Naive thymus-derived CD8-positive, alpha-beta T cell (primary cell): Measurements from ENCODE around the gene WTAP. TPM values are rescaled to one million over a fixed set of nuclear protein-coding genes. Genes with fewer than 3 reads are reported as not detected.

Experiments
- ATAC-seq, 2 donors: fragments of 150-1000 bp; cut with Tn5 transposase in 1 of 2; sonication (Bioruptor Pico), chemical (Tn5 transposase) in 1 of 2; 1 replicate in 1 of 2; 2 replicates in 1 of 2; pipeline ENCODE4 v1.10.0; 2021; ENCODE audit warnings: mild to moderate bottlenecking in 2 of 2, moderate library complexity in 2 of 2
- POLR2A ChIA-PET: fragments of 350-600 bp; sonication (Branson Sonifier 250); formaldehyde crosslinking; loops from one replicate; lab custom pipeline; 2021; ENCODE audit warnings: antibody characterized with exemption; lab: Charles Lee
- DNase-seq, 10 donors: peaks; one replicate each; pipeline versions ENCODE4 v3.0.0 to v3.0.0-alpha.2; 2020 to 2022
- H3K27ac Mint-ChIP-seq, 10 donors: one replicate each; pipeline ENCODE4 v1.8.0; 2020 to 2022; ENCODE audit warnings: mild to moderate bottlenecking in 10 of 10, mixed read lengths in 10 of 10, moderate library complexity in 4 of 10, inconsistent platforms in 1 of 10
- H3K27me3 Mint-ChIP-seq, 5 donors: one replicate each; pipeline ENCODE4 v1.8.0; 2021 to 2022; ENCODE audit warnings: mixed read lengths in 5 of 5
- H3K36me3 Mint-ChIP-seq, 3 donors: one replicate each; pipeline ENCODE4 v1.8.0; 2020 to 2022; ENCODE audit warnings: mixed read lengths in 3 of 3, mild to moderate bottlenecking in 2 of 3, inconsistent platforms in 1 of 3
- H3K4me1 Mint-ChIP-seq, 4 donors: one replicate each; pipeline ENCODE4 v1.8.0; 2021 to 2022; ENCODE audit warnings: mixed read lengths in 4 of 4
- H3K4me3 Mint-ChIP-seq, 10 donors: one replicate each; pipeline ENCODE4 v1.8.0; 2020 to 2022; ENCODE audit warnings: mild to moderate bottlenecking in 10 of 10, mixed read lengths in 10 of 10, moderate library complexity in 6 of 10, inconsistent platforms in 1 of 10
- H3K9me3 Mint-ChIP-seq, 9 donors: one replicate each; pipeline ENCODE4 v1.8.0; 2020 to 2022; ENCODE audit warnings: mixed read lengths in 9 of 9, mild to moderate bottlenecking in 3 of 9, inconsistent platforms in 1 of 9, moderate library complexity in 1 of 9
- polyA plus RNA-seq, 3 donors: library from polyadenylated mRNA; unstranded; fragments of 300-500 nt; fragmentation: Illumina TruSeq; gene quantifications; one replicate each; pipeline ENCODE4 v1.2.3, GENCODE V29; 2021
- total RNA-seq, 8 experiments: library from RNA in 2 of 8; stranded (reverse) in 2 of 8; gene quantifications; one replicate each; pipeline ENCODE4 v1.2.3 and lab custom pipeline; 2021 to 2026

Gene WTAP
- total and polyA plus RNA-seq, 5 experiments from 2014 or later, result 104 to 159 (median 128) TPM

DNA sequence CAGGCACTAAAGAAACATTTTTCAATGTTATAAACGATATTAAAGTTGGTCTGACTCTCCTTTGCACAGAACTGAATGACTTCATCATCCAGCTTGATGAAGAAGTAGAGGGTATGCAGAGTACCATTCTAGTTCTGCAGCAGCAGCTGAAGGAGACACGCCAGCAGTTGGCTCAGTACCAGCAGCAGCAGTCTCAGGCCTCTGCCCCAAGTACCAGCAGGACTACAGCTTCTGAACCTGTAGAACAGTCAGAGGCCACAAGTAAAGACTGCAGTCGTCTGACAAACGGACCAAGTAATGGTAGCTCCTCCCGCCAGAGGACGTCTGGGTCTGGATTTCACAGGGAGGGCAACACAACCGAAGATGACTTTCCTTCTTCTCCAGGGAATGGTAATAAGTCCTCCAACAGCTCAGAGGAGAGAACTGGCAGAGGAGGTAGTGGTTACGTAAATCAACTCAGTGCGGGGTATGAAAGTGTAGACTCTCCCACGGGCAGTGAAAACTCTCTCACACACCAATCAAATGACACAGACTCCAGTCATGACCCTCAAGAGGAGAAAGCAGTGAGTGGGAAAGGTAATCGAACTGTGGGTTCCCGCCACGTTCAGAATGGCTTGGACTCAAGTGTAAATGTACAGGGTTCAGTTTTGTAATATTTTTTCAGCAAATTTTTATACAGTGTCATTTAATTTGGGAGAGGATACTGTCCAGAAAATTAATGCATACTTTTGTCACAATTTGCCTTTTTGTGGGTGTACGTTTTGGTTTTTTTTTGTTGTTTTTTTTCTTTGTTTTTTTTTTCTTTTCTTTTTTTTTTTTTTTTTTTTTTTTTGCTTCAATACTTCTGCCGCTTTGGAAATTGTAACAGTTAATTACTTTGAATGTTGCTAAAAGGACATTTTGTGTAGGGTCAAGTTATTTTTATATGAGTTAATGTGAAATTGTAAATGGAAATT lies 27.9 kb downstream of the WTAP start:
- Mint-ChIP-seq H3K27ac (peak overlapping the region in 6 of 10 donors; percentile 2 to 83 (median 41)), H3K36me3 (peaks cover 0 to 70% (median 15%) of the 10 kb centered on the region in 3 donors), H3K9me3 (no peaks in the 10 kb centered on the region), H3K27me3 (no peaks in the 10 kb centered on the region), H3K4me3 (no peak overlapping the region), H3K4me1 (peaks cover 5 to 13% (median 9%) of the 10 kb centered on the region in 4 donors)
- ATAC-seq (no peak), DNase-seq (no peak)
- POLR2A ChIA-PET, result interaction anchor here (1.0 kb wide), 1 partner anchor 63 kb away, joined by 3 read pairs; the partner anchor contains the start of gene SOD2

DNA sequence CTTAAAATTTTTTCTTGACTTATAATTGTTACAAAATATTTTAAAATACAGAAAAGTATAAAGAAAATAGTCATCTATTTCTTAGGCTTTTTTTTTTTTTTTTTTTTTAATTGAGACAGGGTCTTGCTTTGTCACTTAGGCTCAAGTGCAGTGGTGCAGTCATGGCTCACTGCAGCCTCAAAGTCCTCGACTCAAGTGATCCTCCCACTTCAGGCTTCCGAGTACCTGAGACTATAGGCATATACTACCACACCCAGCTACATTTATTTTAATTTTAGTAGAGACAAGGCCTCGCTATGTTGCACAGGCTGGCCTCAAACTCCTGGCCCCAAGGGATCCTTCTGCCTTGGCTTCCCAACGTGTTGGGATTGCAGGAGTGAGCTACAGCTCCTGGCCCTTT lies 29.2 kb downstream of the WTAP start:
- DNase-seq, result no peak
- H3K27me3 Mint-ChIP-seq, result no peaks in the 10 kb centered on the region
- peaks cover 0 to 60% (median 12%) of the 10 kb centered on the region in 3 donors for H3K36me3 Mint-ChIP-seq
- no peaks in the 10 kb centered on the region for H3K9me3 Mint-ChIP-seq
- H3K27ac Mint-ChIP-seq, result no peak overlapping the region
- no peak overlapping the region for H3K4me3 Mint-ChIP-seq
- no peak for ATAC-seq
- H3K4me1 Mint-ChIP-seq, result peaks cover 16 to 25% (median 20%) of the 10 kb centered on the region in 4 donors
- POLR2A ChIA-PET, result interaction anchor here (0.6 kb wide), 1 partner anchor 676 kb away, joined by 3 read pairs; no protein-coding TSS in a partner anchor

DNA sequence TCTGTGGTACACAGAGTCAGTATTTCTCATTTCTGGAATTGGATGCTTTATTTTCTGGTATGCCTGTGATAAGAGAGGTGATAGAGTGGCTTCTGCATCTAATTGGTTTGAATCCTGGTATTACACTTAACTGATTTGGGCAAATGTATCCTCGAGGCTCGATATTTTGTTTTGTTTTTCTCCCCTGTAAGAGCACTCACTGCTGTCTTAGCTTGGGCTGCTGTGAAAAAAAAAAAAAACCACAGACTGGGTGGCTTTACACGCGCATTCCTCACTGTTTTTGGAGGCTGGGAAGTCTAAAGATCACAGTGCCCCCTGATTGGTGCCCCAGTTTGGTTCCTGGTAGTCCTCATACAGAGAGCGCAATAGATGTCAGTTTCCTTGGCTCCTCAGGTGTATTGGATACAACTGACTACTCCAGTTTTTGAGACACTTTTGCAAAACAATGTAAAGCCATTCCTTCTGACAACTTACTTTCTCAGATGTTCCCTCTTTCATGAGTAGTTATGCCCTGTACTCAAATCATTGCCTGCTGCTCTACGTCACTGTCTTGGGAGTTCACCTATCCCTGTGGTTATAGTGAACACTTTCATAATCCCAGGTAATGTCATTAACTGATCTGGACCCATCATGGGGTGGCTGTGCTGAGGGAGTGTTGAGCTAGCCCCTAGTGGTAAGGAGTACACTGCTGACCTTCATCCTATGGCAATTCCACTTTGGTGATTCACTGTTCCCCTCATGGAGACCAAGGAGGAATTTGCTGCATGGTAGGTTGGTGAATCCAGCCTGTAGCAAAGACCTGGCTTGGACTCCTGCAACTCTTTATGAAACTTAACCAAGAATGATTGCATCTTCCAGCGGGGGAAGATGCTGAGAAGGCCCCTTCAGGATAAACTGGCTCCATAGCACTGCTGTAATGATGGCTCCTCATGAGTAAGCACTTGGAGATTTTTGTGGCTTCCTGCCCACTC lies 31.0 kb downstream of the WTAP start:
- DNase-seq, result no peak
- POLR2A ChIA-PET, result interaction anchor here (1.2 to 4.0 kb wide), 2 partner anchors 31 to 66 kb away, joined by 5 to 81 read pairs; partner anchors contain the start of gene WTAP

DNA sequence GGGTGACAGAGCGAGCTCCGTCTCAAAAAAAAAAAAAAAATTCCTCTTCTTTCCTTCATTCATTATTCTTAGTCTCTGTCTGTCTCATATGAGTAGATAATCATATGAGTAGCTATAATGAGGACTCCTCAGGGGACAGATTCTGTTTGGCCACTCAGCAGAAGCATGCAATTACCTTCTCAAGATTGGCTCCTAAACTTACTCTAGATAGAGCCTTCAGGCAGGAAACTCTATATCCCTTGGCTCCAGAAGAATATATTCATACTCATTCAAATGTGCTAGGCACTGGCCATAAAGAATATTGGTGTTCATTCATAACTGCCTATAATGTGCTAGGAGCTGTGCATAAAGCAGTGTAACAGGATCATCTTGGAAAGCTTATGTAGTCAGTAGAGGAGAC lies 32.3 kb downstream of the WTAP start:
- Mint-ChIP-seq H3K9me3 (no peaks in the 10 kb centered on the region), H3K27ac (peak overlapping the region; percentile 2 to 96 (median 46)), H3K36me3 (peaks cover 0 to 36% (median 12%) of the 10 kb centered on the region in 3 donors), H3K27me3 (no peaks in the 10 kb centered on the region), H3K4me3 (peak overlapping the region in 9 of 10 donors; percentile 10 to 80 (median 53)), H3K4me1 (peaks cover 20 to 34% (median 29%) of the 10 kb centered on the region in 4 donors)
- DNase-seq (no peak), ATAC-seq (no peak)
- POLR2A ChIA-PET, result interaction anchor here (1.1 to 4.9 kb wide), 4 partner anchors 24 to 68 kb away, joined by 4 to 81 read pairs (median 42); partner anchors contain the start of genes MRPL18, TCP1 and WTAP

More for the DNA sequence above, 31.0 kb downstream of the WTAP start:
- Mint-ChIP-seq H3K4me3 (peak overlapping the region in 3 of 10 donors; percentile 3 to 52 (median 16)), H3K9me3 (no peaks in the 10 kb centered on the region), H3K4me1 (peaks cover 20 to 34% (median 26%) of the 10 kb centered on the region in 4 donors), H3K36me3 (peaks cover 0 to 45% (median 13%) of the 10 kb centered on the region in 3 donors), H3K27me3 (no peaks in the 10 kb centered on the region), H3K27ac (peak overlapping the region in 9 of 10 donors; percentile 22 to 74 (median 51))
- no peak for ATAC-seq

DNA sequence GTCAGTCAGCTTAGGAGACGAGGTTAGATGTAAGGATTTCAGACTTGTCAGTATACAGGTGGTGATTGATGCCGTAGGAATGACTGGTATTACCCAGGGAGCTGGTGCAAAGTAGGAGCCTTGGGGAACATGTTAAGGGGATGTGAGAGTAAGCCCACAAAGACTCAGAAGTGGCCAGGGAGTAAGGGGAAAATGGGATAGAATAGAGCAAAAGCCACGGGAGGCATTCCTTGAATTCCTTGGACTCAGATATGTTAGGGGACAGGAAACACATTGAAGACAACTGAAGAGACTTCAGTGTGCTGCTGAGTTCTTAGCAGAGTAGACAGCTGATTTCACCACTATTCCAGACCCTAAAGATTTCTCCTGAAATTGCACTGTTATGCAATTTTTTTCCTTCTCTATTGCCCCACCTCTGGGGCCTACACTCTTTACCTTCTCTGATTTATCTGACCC lies 33.3 kb downstream of the WTAP start:
- Mint-ChIP-seq H3K27me3 (no peaks in the 10 kb centered on the region), H3K36me3 (peaks cover 0 to 36% (median 8%) of the 10 kb centered on the region in 3 donors), H3K27ac (peak overlapping the region; percentile 94 to 99 (median 98)), H3K4me3 (peak overlapping the region; percentile 91 to 97 (median 93)), H3K4me1 (peaks cover 20 to 34% (median 28%) of the 10 kb centered on the region in 4 donors), H3K9me3 (no peaks in the 10 kb centered on the region)
- no peak for DNase-seq
- ATAC-seq, result no peak
- POLR2A ChIA-PET, result interaction anchor here (1.5 to 4.9 kb wide), 7 partner anchors 22 to 67 kb away, joined by 3 to 81 read pairs (median 8); partner anchors contain the start of genes MRPL18, SOD2, TCP1 and WTAP

DNA sequence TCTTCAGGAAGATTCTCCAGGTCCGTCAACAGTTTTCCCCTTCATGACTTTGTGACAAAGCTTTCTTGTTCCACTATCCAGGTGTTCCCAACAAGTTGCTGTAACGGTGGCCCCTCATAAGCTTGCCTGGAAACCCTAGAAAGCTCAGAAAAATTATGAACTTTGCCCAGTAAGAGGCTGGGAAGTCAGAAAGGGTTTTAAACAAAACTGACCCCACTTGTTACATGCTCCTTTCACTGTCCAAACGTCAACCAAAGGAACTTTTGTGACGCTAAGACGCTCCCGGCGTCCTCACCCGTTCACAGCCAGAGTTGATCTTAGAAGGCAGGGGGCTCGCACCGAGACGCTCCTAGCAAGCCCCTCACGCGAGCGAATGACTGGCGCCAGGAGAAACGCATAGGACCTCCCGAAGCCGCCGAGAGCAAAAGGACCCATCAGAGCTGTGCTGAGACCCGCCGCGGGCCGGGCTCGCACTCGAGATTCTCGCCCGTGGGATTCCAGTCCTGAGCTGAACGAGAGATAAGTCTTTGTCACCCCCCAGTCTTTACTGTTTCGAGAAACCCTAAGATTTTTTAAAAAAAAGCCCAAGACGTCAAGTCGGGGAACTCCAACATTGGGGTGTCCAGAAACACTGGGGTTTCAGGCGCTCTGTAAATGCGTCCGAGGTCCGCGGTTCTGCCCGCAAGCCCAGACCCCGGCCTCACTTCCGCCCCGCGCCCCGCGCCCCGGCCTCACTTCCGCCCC lies 34.0 kb downstream of the WTAP start:
- peak in 2 of 10 donors; percentile 63 to 88 for DNase-seq
- POLR2A ChIA-PET, result interaction anchor here (0.7 to 4.9 kb wide), 15 partner anchors 9 to 73 kb away, joined by 3 to 81 read pairs (median 4); partner anchors contain the start of genes MRPL18, SOD2, TCP1 and WTAP
- H3K27ac Mint-ChIP-seq, result peak overlapping the region; percentile 94 to 99 (median 98)
- peak overlapping the region; percentile 91 to 97 (median 93) for H3K4me3 Mint-ChIP-seq
- ATAC-seq, result peak; percentile 21 to 34
- peaks cover 20 to 34% (median 29%) of the 10 kb centered on the region in 4 donors for H3K4me1 Mint-ChIP-seq
- H3K27me3 Mint-ChIP-seq, result no peaks in the 10 kb centered on the region
- H3K9me3 Mint-ChIP-seq, result no peaks in the 10 kb centered on the region
- H3K36me3 Mint-ChIP-seq, result peaks cover 0 to 34% (median 8%) of the 10 kb centered on the region in 3 donors

DNA sequence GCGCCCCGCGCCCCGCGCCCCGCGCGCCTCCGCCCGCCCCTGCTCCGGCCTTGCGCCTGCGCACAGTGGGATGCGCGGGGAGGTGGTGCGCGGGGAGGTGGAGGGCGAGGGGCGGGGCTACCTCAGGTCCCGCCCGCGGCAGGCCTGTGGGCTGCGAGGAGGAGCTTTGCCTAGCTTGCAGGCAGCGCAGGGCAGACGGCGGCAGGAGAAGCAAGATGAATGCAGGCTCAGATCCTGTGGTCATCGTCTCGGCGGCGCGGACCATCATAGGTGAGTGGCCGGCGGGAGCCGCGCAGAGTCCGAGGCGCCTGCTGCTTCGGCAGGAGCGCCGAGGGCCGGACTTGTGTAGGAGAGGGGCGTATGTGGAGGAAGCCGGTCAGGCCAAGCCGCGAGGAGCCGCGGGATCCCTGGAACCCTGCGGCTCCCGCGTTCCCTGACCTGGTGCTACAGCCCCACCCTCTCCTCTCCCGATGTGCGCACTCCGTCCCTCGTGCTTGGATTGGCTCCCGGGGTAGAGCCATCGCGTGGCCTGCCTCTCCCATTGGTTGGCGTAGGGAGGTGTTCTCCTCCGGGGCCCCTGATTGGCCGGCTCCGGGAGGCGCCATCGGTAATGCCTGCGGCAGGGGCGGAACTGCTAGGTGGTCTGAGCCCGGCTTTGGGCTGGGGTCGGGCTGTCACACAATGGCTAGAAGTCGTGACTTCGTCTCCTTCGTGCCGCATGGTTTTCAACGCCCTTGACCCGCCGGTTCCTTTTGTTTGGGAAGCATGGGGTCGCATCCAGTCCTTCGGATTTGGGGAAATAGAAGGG lies 34.8 kb downstream of the WTAP start, which contains the start of gene ACAT2:
Gene ACAT2 (plus strand): TSS at position 173 of the 808 bp plus-strand sequence. CDS start 43 bp downstream, at position 216.
- H3K36me3 Mint-ChIP-seq, result peaks cover 0 to 35% (median 4%) of the 10 kb centered on the region in 3 donors
- POLR2A ChIA-PET, result interaction anchor here (0.6 to 4.9 kb wide), 18 partner anchors 9 to 249 kb away, joined by 3 to 81 read pairs (median 4); partner anchors contain the start of genes MRPL18, SOD2, TCP1 and WTAP
- H3K9me3 Mint-ChIP-seq, result no peaks in the 10 kb centered on the region
- peaks cover 20 to 34% (median 29%) of the 10 kb centered on the region in 4 donors for H3K4me1 Mint-ChIP-seq
- no peaks in the 10 kb centered on the region for H3K27me3 Mint-ChIP-seq
- H3K27ac Mint-ChIP-seq, result peak within 1 kb of the TSS; percentile 94 to 99 (median 98)
- ATAC-seq (peak; percentile 92 to 93), DNase-seq (peak; percentile 88 to 97 (median 91))
- peak within 1 kb of the TSS; percentile 91 to 97 (median 93) for H3K4me3 Mint-ChIP-seq

DNA sequence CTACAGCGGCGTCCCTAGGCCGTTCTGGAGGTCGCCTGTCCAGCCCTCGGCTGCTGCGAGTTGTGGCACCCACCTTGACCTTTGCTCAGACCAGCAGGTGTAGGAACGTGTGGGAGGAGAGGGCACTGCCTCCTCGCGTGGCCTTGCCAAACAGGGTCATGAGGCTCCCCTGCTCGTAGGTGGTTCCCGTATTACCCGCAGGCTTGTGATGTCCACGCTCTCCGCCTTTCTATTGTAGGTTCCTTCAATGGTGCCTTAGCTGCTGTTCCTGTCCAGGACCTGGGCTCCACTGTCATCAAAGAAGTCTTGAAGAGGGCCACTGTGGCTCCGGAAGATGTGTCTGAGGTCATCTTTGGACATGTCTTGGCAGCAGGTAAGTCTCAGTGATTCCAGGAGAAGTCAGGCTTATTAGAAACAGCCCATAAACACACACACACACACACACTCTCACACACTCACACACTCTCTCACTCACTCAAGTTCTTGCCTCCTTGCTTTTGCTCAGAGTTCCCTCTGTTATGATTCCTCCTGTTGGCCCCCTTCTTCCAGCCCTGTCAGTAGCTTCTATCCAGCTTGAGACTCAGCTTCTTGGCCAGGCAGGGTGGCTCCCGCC lies 35.5 kb downstream of the WTAP start:
- H3K27me3 Mint-ChIP-seq, result no peaks in the 10 kb centered on the region
- no peaks in the 10 kb centered on the region for H3K9me3 Mint-ChIP-seq
- peak in 1 of 2 donors; percentile 11 for ATAC-seq
- peak overlapping the region; percentile 85 to 99 (median 98) for H3K27ac Mint-ChIP-seq
- peak overlapping the region; percentile 91 to 97 (median 93) for H3K4me3 Mint-ChIP-seq
- POLR2A ChIA-PET, result interaction anchor here (0.6 to 4.9 kb wide), 7 partner anchors 12 to 248 kb away, joined by 3 to 80 read pairs (median 11); partner anchors contain the start of genes MRPL18, SOD2, TCP1 and WTAP
- H3K36me3 Mint-ChIP-seq, result peaks cover 0 to 39% (median 4%) of the 10 kb centered on the region in 3 donors
- peaks cover 20 to 34% (median 29%) of the 10 kb centered on the region in 4 donors for H3K4me1 Mint-ChIP-seq
- DNase-seq, result peak in 4 of 10 donors; percentile 17 to 66 (median 39)

DNA sequence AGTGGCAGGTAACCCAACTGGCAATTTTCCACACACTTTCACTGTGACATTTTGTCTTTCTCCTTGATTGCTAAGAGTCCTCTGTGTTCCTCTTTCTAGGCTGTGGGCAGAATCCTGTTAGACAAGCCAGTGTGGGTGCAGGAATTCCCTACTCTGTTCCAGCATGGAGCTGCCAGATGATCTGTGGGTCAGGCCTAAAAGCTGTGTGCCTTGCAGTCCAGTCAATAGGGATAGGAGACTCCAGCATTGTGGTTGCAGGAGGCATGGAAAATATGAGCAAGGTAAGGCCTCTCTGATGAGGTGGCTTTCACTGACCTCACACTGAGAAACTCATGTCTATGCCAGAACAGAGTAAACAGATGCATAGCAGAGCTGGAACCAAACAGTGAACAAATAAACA lies 39.6 kb downstream of the WTAP start:
- Mint-ChIP-seq H3K36me3 (peaks cover 0 to 67% (median 33%) of the 10 kb centered on the region in 3 donors), H3K9me3 (peaks cover 0 to 2% (median 0%) of the 10 kb centered on the region in 9 donors), H3K4me1 (peaks cover 3 to 17% (median 9%) of the 10 kb centered on the region in 4 donors), H3K27ac (no peak overlapping the region), H3K4me3 (no peak overlapping the region), H3K27me3 (no peaks in the 10 kb centered on the region)
- DNase-seq, result no peak
- POLR2A ChIA-PET, result interaction anchor here (0.5 to 1.2 kb wide), 2 partner anchors 11 to 22 kb away, joined by 3 to 4 read pairs; no protein-coding TSS in a partner anchor
- no peak for ATAC-seq
